OCI-LY3 (cell line): ENCODE data around the gene FGD4.
"Not testable (repeated sequence)": the region's sequence is repeated elsewhere in the genome, so short reads cannot be mapped to it uniquely, and the experiment has no call there.

Experiments used
- H2AFZ ChIP-seq: fragments of 200-600, 300-600 bp; shearing (Covaris generic); 2 replicates; pipeline ENCODE4 v1.6.0; 2014; ENCODE audit warnings: antibody characterized with exemption, low read depth, low read length
- H3K27ac ChIP-seq: fragments of 200-600, 300-600 bp; sonication (generic); 2 replicates; pipeline ENCODE4 v1.5.1; 2014; ENCODE audit warnings: mild to moderate bottlenecking, low read length, moderate library complexity, mixed read lengths
- H3K27me3 ChIP-seq: fragments of 200-600, 300-600 bp; sonication (generic); 2 replicates; pipeline ENCODE4 v1.6.1; 2014; ENCODE audit warnings: low read depth, low read length, mixed read lengths
- H3K36me3 ChIP-seq: fragments of 200-600, 300-600 bp; sonication (generic); replicated peaks from 2 replicates; pipeline ENCODE3; 2014; ENCODE audit warnings: low read depth, low read length, mixed read lengths
- H3K4me1 ChIP-seq: fragments of 300-600, 200-600 bp; sonication (generic); 2 replicates; pipeline ENCODE4 v1.6.1; 2014; ENCODE audit warnings: low read length, mixed read lengths
- H3K4me2 ChIP-seq: fragments of 200-600, 300-600 bp; sonication (generic); 2 replicates; pipeline ENCODE4 v1.6.1; 2014; ENCODE audit warnings: low read length, mixed read lengths
- H3K4me3 ChIP-seq: fragments of 300-600, 200-600 bp; sonication (generic); 2 replicates; pipeline ENCODE4 v1.5.1; 2014; ENCODE audit warnings: antibody characterized with exemption, mild to moderate bottlenecking, low read length, moderate library complexity
- H3K79me2 ChIP-seq: fragments of 300-600, 200-600 bp; shearing (Covaris generic); 2 replicates; pipeline ENCODE4 v1.6.1; 2014; ENCODE audit warnings: mild to moderate bottlenecking, low read length, mixed read lengths
- H3K9ac ChIP-seq: fragments of 300-600, 200-600 bp; shearing (Covaris generic); 2 replicates; pipeline ENCODE4 v1.6.0; 2014; ENCODE audit warnings: mild to moderate bottlenecking, low read length, moderate library complexity
- H3K9me3 ChIP-seq: fragments of 200-600, 300-600 bp; shearing (Covaris generic); 2 replicates; pipeline ENCODE4 v1.6.1; 2014; ENCODE audit warnings: low read length, mixed read lengths; ENCODE audit not compliant: insufficient read depth
- H4K20me1 ChIP-seq: fragments of 200-600, 300-600 bp; sonication (generic); 2 replicates; pipeline ENCODE4 v1.6.1; 2016; ENCODE audit warnings: low read length, mixed read lengths; ENCODE audit not compliant: insufficient read depth
- EZH2phosphoT487 ChIP-seq: fragments of 200-600 bp; shearing (Covaris generic); IDR thresholded peaks from 2 replicates; pipeline ENCODE4 v1.6.1; 2018; ENCODE audit warnings: antibody characterized with exemption, mixed run types, low read depth
- TF ChIP-seq, protein P1 (sequence below): fragments of 200-600, 300-600 bp; sonication (generic); IDR thresholded peaks from 2 replicates; pipeline ENCODE4 v1.5.1; 2014; ENCODE audit warnings: antibody characterized with exemption, low read length, low read depth

FGD4 gene

DNA sequence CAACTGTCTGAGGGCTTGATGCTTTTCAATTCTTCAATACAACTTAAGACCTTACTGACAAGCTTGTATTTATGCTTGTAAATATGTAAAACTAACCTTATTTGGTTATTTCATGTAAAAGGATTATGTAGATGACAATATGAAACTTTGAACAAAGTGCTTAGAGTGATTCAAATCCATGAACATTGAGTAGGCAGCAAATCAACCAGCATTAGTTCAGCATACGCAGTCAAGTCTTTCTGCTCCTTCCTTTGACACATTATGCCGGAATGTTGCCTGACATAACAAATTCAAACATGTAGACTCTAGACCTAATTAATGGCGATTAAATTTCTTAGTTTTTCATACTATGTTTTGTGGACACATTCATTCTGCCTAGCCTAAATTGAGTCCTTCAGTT is 105.2 kb downstream of the FGD4 start:
- TF ChIP-seq, protein P1, sequence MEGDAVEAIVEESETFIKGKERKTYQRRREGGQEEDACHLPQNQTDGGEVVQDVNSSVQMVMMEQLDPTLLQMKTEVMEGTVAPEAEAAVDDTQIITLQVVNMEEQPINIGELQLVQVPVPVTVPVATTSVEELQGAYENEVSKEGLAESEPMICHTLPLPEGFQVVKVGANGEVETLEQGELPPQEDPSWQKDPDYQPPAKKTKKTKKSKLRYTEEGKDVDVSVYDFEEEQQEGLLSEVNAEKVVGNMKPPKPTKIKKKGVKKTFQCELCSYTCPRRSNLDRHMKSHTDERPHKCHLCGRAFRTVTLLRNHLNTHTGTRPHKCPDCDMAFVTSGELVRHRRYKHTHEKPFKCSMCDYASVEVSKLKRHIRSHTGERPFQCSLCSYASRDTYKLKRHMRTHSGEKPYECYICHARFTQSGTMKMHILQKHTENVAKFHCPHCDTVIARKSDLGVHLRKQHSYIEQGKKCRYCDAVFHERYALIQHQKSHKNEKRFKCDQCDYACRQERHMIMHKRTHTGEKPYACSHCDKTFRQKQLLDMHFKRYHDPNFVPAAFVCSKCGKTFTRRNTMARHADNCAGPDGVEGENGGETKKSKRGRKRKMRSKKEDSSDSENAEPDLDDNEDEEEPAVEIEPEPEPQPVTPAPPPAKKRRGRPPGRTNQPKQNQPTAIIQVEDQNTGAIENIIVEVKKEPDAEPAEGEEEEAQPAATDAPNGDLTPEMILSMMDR = no peak
- no peak for TF ChIP-seq EZH2phosphoT487
- Histone ChIP-seq H3K4me1 (no peaks in the 10 kb centered on the region), H3K9ac (no peak overlapping the region), H3K4me2 (no peak overlapping the region), H4K20me1 (no peaks in the 10 kb centered on the region), H3K27me3 (no peaks in the 10 kb centered on the region), H2AFZ (no peak overlapping the region), H3K79me2 (no peaks in the 10 kb centered on the region), H3K4me3 (no peak overlapping the region), H3K9me3 (no peaks in the 10 kb centered on the region), H3K27ac (no peak overlapping the region), H3K36me3 (no peaks in the 10 kb centered on the region)

DNA sequence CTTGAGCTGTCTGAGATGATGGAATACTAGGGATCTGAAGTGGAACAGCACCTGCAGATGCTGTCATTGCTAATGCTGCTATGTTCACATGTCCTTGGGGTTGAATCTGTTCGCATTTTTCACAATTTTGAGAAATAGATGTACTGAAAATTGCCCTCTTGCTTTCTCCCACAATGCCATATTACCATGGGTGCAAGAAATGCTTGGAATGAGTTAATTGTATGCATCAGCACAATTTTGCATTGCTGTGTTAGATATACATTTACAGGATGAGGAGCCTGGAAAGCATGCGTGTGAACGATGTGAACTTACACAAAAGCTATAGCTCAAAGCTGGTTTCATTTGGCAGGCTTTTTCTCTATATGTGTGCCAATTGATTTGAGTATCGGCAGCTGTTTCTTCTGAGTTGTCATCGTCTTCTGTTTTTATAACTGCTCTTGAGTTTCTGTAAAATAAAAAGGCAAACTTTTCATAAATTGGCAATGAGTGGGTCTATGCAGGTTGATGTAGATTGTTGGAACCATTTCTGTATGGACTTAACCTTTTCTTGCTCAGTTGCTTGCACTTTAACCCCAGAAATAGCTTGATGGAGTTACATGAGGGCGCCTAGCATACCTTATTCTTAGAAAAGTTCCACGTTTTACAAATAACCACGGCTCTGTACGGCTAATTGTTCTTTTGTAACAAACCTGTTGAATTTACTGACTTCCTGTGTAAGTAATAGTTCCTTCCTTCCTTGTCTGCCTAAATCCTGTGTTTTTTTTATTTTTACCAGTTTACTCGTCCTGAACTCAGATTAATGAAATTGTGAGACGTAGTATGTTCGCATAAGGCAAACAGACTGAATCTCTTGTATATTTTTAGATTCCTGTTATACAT is 105.9 kb downstream of the FGD4 start:
- Histone ChIP-seq H3K4me3 (no peak overlapping the region), H4K20me1 (no peaks in the 10 kb centered on the region), H3K9ac (no peak overlapping the region), H3K27ac (no peak overlapping the region), H3K27me3 (no peaks in the 10 kb centered on the region), H3K4me2 (no peak overlapping the region), H2AFZ (no peak overlapping the region), H3K9me3 (no peaks in the 10 kb centered on the region), H3K4me1 (no peaks in the 10 kb centered on the region), H3K36me3 (no peaks in the 10 kb centered on the region), H3K79me2 (no peaks in the 10 kb centered on the region)
- no peak for TF ChIP-seq EZH2phosphoT487
- TF ChIP-seq, protein P1 = no peak

DNA sequence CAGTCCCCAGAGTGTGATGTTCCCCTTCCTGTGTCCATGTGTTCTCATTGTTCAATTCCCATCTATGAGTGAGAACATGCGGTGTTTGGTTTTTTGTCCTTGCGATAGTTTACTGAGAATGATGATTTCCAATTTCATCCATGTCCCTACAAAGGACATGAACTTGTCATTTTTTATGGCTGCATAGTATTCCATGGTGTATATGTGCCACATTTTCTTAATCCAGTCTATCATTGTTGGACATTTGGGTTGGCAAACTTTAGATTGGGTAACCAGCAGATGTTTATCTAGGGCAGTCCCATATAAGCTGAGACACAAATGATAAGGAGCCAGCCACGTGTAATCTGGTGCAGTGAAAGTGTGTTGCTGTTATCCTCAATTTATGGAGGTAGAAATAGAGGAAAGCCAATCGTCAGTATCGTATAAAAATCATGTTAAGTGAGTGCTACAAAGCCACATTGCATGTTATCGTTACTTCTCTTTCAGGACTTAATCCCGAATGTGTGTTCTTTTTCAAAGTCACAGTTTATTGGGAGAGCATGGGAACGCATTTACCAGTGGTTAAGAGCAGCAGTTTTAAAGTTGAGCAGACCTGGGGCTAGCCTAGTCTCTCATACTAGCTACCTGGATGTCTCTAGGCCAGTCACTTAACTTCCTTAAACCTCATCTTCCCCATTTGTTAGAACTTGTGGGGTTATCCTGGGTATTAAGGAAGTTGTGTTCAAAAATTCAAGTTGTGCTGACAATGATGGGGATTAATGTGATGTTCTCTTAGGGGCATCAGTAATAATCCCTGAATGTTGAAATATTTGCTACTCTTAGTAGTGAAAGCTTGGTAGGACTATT is 108.0 kb downstream of the FGD4 start:
- not testable (repeated sequence) for H3K27ac ChIP-seq, H4K20me1 ChIP-seq, H3K4me1 ChIP-seq, H2AFZ ChIP-seq, H3K36me3 ChIP-seq, H3K4me2 ChIP-seq, H3K79me2 ChIP-seq, H3K9me3 ChIP-seq, H3K4me3 ChIP-seq, H3K27me3 ChIP-seq, H3K9ac ChIP-seq

DNA sequence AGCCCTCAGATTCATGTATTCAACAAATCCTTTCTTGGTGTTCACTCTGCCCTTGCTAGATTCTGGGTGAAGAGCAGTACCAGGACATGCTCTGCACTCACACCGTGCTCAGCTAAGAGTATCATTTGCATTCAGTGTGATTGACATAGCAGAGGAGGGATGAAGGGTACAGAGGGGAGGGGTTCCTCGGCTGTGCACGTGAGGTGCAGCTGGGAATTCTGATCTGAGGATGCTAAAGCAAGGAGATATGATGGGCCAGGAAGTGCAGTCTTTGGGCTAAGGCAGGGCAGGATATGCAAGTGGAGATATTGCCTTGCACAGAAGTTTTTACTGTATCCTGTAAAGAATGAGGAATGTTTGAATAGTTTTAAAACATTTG is 108.6 kb downstream of the FGD4 start:
- TF ChIP-seq EZH2phosphoT487 = no peak
- TF ChIP-seq, protein P1 = no peak
- no peak overlapping the region for H3K4me2 ChIP-seq

More for the DNA sequence above, 108.6 kb downstream of the FGD4 start:
- Histone ChIP-seq H3K36me3 (no peaks in the 10 kb centered on the region), H3K4me3 (no peak overlapping the region), H3K27me3 (no peaks in the 10 kb centered on the region), H3K9me3 (no peaks in the 10 kb centered on the region), H2AFZ (no peak overlapping the region), H3K4me1 (no peaks in the 10 kb centered on the region), H4K20me1 (no peaks in the 10 kb centered on the region), H3K79me2 (no peaks in the 10 kb centered on the region), H3K9ac (no peak overlapping the region), H3K27ac (no peak overlapping the region)
